Stimulated activated CD4-positive, alpha-beta T cell treated with anti-CD3 and anti-CD28 coated beads, Interleukin-12 subunit alpha, Interleukin-12 subunit beta, amount 100 ng/mL, for 48 hours (primary cell): ENCODE data around the gene TRIOBP.

ENCODE experiments used
- DNase-seq, 3 donors: peaks; one replicate each; pipeline ENCODE4 v3.0.0-alpha.2; 2020; ENCODE audit warnings: low read depth in 2 of 3, low spot score in 1 of 3

The TRIOBP gene

DNA sequence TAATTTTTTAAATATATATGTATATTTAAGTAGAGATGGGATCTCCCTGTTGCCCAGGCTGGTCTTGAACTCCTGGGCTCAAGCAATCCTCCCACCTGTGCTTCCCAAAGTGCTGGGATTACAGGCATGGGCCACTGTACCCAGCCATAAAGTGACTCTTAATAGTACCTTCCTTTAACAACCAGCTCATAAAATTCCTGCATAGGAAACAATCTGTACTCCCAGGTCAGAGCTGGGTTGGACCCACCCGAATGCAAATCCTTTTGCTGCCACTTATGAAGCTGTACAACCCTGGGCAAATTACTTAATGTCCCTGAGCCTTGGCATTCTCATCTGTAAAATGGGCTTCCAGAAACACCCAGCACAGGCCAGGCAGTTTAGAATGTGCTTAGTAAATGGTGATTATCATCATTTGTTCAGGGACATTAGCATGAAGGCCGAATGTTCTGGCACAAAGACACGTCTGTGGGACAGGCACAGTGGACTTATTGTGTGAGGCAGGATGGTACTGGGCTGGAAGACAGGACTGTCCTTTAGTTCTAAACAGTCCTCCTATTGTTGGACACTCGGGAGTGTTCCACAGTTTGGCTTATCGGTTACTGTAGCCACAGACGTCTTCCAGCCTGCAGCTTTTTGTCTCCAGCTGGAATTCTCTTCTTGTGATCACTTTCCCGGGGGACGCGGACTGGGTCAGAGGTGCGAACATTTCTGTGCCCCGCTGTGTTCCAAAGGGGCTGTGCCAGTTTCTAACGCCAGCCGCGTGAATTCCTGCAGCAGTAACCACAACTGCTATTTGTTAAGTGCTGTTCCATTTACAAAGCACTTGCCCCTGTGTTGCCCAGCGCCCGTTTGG, 32.4 kb upstream of the TRIOBP start:
- DNase-seq, result no peak

DNA sequence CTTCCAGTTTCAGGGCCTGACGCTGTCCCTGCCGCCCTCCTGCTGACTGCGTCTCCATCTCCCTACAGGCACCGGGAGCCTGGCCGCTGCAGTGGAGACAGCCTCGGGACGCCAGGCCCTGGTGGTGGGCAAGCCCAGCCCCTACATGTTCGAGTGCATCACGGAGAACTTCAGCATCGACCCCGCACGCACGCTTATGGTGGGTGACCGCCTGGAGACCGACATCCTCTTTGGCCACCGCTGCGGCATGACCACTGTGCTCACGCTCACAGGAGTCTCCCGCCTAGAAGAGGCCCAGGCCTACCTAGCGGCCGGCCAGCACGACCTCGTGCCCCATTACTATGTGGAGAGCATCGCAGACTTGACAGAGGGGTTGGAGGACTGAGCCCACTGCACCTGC, 31.4 kb upstream of the TRIOBP start:
- DNase-seq, result no peak

DNA sequence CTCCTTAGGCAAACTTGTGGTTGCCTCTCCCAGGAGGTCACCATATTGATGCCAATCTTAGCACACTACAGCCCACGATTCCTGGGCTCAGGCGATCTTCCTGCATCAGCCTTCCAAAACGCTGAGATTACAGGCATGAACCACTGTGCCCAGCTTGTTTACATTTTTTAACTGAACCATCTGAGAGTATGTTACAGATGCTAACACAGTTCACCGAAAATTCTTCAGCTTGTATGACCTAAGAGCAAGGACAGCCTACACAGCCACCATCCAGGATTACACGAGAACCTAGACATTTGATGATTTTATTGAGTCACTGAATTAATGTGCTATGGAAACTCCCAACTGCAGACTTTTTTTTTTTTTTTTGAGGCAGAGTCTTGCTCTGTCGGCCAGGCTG, 27.3 kb upstream of the TRIOBP start:
- DNase-seq, result no peak

DNA sequence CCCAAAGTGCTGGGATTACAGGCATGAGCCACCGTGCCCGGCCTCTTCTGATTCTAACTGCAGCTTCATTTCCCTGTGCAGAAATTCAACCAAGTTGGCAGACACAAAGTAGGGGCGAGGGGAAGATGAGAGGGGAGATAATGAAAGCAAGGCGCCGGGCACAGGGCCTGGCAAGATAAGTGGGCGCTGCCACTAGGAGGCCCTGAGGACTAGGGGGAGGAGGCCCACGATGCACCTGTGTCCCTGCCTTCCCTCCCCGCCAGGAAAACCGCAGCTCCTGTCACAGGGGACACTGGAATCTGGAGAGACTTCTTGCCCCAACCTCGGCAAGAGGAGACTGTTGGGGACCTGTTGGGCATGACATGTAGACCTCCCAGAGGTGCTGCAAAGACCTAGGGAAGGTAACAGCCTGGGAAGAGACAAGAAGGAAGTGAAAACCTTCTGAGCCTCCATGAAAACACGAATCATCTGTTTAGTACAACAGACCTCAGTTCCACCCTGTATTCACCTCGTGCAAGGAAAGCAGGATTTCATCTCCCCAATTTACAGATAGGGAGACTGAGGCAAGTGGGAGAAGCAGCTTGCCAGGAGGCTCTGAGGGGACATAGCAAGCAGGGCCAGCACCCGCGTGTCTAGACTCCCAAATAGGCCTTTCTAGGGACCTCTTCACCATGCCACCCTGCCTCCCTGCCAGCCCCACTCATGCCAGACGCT, 24.5 kb upstream of the TRIOBP start:
- DNase-seq, result no peak

DNA sequence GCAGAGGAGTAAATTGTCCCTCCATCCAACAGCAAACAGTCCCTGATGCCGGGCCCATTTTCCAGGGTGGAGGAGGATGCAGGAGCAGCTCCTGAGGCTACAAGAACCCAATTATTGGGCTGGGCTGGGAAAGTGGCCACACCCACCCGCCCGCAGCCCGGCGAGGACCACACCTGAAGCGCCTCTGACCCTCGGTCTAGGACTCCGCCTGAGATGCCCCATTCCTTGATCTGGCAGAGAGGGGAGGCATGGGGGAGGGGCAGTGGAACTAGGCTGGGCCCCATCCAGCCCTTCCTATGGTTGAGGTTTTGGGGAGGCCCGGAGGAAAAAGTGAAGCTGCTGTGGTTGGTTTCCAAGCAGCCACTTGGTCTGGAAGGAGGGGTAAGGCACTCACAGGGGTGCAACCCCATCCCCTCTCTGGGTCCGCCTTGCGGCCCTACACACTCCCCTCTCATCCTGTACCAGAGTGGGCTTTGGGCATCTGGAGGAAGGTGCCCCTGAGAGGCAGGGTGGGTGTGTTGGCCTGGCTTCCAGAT, 23.9 kb upstream of the TRIOBP start:
- DNase-seq, result no peak

DNA sequence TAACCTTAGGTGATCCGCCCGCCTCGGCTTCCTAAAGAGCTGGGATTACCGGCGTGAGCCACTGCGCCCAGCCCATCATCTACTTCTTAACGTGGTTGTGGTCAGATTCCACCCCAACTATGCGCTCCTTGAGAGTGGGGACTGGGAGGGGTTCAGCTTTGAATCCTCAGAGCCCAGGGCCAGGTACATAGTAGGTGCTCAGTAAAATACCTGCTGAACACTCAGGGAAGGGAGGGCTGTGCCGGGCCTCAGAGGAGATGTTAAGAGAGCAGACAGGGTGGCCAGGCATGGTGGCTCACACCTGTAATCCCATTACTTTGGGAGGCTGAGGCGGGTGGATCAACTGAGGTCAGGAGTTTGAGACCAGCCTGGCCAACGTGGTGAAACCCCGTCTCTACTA, 22.6 kb upstream of the TRIOBP start:
- DNase-seq, result no peak

DNA sequence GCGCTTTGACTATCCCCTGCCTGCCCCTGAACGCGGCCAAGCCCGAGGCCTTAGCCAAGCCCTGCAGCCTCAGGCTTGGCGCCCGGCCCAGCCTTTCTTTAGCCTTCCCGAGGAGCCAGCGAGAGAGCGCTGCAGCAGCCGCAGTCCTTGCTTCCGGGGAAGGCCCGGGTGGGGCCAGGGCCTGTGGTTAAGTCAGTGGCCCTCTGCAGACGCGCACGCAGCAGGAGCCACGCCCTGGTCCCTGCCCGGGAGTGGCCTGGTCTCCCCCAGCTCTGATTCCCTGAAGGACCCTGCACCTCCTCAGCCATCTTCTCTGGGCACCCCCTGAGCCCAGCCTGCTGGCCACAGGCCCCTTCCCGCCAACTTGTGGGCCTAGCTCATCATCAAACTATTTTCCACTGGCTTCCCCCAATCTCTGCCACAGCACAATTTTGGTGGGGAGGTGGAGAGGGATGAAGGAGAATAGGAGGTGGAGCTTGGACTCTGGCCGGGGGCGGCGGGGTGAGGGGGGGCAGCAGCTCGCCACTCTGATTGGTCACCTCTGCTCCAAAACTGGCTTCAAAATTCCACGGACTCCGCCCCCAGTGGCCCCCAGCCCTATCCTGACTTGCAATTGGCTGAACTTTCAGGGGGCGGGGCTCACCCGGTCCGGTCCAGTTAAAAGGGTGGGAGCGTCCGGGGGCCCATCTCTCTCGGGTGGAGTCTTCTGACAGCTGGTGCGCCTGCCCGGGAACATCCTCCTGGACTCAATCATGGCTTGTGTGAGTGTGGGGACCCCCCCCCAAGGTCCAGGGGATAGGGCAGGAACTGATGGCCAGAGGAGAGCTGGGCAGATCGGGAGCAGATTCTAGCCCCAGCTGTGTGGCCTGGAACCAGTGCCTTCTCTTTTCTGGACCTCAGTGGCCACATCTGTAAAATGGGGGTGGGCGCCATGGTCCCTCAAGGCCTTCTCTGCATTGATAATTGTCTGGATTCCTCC, 21.6 kb upstream of the TRIOBP start, which contains the start of gene LGALS1:
Gene LGALS1, plus strand, starts transcription at position 686 of the 979 bp plus-strand sequence. Its CDS starts 67 bp downstream, at position 753.
- DNase-seq, result peak in 2 of 3 donors; percentile 63 to 65

DNA sequence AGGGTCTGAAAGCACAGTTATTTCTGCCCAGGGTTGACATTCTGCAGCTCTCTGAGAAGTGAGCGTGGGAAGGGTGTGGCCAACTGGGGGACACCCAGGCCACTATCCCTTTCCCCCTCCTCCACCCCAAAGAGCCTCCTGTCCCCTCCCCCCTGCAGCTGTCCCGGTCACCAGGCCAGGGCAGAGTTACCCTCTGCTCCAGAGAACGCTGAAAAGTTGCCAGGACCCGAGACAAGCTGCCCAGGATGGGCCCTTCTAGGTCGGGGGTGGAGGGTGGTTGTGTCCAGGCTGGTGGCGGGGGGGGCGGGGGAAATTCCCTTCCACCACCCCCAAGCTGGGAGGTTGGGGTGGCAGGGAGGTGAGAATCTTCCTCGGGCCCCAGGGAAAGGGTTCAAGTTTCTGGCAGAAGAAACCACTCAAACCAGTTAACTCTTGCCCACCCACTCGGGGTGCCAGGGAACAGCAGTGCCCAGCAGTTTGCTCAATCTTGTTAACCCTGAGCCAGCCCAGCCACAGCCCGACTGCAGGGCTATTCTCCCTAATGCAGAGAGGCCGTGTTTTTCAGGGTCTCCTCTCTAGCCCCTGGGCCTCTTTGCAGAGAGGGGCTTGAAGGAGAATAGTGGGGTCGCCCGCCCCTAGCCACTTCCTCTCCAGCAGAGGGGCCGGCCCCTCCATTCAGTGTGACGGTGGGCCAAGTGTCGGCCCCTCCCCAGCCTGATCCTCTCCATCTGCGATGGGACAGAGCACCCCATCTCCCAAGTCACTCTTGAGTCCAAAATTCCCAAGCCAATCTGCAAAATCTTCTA, 20.7 kb upstream of the TRIOBP start:
- no peak for DNase-seq

DNA sequence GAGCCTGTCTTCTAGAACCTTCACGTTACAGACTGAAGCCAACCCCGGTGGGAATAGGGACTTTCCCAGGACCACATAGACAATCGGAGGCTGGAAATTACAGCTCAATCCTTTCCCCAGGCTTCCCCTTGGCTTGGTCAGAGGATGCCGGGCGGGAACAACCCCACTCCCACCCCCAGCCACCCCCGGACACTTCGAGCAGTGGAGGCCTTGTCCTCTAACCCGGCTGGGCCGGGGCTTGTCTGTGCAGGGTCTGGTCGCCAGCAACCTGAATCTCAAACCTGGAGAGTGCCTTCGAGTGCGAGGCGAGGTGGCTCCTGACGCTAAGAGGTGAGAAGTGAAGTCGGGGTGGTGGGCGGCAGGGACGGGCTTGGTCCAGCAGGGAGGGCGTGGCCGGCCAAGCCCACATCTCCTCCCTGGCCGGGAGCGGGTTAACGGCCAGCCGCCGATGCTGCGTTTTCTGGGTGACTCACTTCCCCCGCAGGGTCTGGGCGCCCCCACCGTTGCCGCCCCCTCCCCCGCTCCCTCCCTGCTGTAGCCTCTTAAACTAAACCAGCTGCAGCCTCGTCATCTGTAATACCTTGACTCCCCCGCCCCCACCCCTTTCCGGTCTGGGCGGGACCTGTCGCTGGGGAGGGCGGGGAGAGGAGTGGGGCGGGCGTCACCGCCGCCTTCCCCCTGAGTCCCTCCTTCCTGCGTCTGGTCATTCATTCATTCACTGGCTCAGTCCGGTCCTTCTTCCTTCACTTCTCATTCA, 19.9 kb upstream of the TRIOBP start:
- peak; percentile 89 to 94 (median 90) for DNase-seq

DNA sequence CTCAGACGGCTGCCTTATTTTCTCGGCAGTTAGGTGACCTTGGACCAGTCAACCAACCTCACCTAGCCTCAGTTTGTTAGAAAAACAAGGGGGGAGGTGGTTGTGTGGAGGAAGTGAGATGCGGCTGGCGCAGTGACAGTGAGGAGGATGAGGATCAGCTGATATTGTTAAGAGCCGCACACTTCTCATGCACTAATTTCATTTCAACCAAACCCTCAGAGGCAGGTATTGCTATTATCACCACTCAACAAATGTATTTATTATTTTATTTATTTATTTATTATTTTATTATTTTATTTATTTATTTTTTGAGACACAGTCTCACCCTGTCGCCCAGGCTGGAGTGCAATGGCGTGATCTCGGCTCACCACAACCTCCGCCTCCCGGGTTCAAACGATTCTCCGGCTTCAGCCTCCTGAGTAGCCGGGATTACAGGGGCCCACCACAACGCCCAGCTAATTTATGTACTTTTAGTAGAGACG, 19.3 kb upstream of the TRIOBP start:
- no peak for DNase-seq

DNA sequence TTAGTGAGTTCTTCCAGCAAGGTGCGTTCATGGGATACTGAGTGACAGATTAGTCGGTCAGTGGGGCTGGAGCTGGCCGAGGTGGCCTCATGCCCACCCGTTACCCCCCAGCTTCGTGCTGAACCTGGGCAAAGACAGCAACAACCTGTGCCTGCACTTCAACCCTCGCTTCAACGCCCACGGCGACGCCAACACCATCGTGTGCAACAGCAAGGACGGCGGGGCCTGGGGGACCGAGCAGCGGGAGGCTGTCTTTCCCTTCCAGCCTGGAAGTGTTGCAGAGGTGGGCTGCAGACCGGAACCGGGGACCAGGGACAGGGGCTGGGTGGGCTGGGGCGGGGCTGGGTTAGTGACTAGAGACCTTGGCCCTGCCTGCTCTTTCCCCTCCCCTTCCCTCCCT, 18.5 kb upstream of the TRIOBP start:
- DNase-seq, result no peak

DNA sequence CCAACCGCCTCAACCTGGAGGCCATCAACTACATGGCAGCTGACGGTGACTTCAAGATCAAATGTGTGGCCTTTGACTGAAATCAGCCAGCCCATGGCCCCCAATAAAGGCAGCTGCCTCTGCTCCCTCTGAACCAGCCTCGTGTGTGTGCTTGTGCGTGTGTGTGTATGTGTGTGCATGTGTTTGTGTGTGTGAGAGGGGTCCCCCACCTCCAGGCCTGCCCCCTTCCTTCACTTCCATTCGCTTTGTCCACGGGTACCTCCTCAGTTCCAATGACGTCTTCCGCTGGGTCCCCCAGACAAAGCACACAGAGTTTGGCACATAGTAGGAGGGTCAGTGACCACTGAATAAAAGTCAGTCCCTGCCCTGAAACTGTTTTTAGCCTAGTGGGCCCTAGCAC, 17.2 kb upstream of the TRIOBP start:
- DNase-seq, result no peak

DNA sequence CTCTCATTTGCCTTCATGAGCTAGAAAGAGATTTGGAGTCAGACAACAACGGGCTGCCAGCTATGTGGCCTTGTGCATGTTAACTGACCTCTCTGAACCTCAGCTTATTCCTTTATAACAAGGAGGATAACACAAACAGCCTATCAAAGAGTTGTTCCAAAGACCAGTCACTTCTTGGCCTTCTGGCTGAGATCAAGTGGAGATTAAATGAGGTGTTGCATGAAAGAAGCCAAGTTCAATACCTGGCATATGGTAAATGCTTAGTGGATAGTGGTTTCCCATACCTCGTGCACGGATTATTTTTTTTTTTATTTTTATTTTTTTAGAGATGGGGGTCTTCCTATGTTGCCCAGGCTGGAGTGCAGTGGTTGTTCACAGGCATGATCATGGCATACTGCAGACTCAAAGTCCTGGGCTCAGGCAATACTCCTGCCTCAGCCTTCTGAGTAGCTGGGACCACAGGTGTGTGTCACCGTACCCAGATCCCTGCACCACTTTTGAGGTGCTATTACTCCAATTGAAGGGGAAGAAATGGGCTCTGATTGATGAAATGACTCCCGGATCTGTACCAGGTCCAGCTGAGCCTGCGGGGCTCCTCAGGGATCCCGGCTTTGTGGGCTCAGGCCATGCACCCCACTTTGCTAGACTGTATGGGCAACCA, 16.5 kb upstream of the TRIOBP start:
- DNase-seq, result no peak

DNA sequence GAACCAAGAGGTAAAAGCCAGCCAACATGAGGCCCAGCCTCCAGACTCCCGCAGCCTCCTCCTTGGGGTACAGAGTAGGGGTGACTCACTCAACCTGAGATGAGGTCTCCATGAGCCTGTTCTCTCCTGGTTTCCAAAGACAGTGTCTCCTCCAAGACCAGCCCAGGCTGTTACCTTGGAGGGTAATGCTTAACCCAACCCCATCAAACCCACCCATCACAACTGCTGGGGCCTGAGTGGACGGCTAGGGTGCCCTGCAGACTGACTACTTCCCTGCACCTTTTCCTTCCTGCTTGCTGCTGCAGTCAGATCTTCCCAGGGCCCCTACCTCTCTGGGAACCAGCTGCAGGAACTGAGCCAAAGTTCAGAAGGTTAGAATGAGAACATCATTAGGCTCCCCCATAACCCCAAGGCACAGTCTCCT, 15.8 kb upstream of the TRIOBP start:
- no peak for DNase-seq

DNA sequence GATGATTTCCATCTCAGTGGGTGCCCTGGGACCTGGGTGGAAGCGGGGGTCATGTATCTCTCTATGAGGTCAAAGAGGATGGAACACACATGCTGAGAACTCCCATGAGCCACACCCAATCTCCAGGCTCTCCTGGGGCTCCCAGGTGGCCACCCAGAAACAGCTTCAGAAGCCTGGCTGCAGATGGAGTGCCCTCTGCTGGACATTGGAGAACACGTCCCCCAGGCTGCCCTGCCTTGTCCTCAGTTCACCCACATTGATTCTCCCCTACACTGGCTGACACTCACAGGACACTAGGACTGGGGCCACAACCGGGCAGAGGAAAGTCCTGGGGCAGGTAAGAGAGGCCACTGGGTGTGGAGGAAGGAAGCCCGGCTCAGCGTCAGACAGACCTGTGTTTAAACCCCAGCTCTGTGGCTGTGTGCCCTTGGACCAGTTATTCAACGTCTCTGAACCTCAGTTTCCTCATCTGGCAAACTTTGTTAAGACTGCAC, 15.2 kb upstream of the TRIOBP start:
- DNase-seq, result peak; percentile 64 to 77 (median 70)

DNA sequence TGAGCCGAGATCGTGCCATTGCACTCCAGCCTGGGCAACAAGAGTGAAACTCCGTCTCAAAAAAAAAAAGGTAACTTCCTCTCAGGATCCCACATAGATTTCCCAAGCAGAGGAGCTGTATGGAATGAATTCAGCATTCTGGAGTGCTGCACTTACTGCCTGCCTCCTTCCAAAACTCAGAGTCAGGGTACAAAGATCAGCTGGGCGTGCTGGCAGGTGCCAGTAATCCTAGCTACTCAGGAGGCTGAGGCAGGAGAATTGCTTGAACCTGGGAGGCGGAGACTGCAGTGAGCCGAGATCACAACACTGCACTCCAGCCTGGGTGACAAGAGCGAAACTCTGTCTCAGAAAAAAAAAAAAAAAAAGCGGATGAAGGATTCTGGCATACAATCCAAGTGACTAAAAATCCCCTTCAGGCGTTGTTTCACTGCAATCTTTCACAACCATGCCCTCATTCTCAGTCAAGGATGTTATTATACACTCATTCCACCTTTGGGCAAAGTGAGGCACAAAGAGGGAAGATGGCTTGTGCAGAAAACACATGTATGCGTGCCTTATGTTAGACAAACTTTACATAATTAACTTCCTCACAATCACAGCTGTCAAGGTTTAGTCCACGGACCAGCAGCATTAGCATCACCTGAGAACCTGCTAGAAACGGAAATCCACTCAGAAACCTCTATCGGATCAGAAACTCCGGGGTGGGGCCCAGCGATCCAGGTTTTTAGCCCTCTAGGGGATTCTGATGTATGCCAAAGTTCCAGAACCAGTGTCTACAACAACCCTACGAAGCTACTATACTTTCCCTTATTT, 11.8 kb upstream of the TRIOBP start:
- DNase-seq, result no peak
